ENCODE results near the gene LIMS2. TPM values are rescaled to one million over a fixed set of nuclear protein-coding genes. Genes with fewer than 3 reads are reported as not detected.

LIMS2 gene
- total and polyA plus RNA-seq, 2 donors (not counting 3 experiments of a cell fraction or from before 2014, with no cell fraction given) = 48.3 to 55.6 TPM

GRCh38 chr2:127640082-127641072 lies 35.0 kb downstream of the LIMS2 start:
- dilution Hi-C loops (cut with MboI; ENCODE audit: extremely low pct_ligation_motif_present, low sequenced_read_pairs) (no loop called here), intact Hi-C loops (cut with micrococcal nuclease) (no loop called here)
- no peaks in the 10 kb centered on the region for H3K36me3 ChIP-seq (ENCODE audit: control insufficient read depth in 2 of 2, extremely low read depth in 1 of 2, insufficient read depth in 2 of 2, low read length in 2 of 2)
- no peaks in the 10 kb centered on the region for H3K27me3 ChIP-seq (ENCODE audit: control insufficient read depth in 2 of 2, insufficient read depth in 2 of 2, low read length in 2 of 2)
- no TSS peak for BruUV-seq (replicated peaks)
- DNase-seq (ENCODE audit: low read depth, low spot score) (no peak), FAIRE-seq (peak; percentile 55)
- no peak overlapping the region for H3K4me2 ChIP-seq (ENCODE audit: insufficient read depth, low read length)
- no peaks in the 10 kb centered on the region for H3K79me2 ChIP-seq (ENCODE audit: control insufficient read depth, insufficient read depth, low read length)
- H3K9me1 ChIP-seq (replicated peaks; ENCODE audit: control insufficient read depth, extremely low read depth, insufficient read depth, low read length) = no peaks in the 10 kb centered on the region
- H2AFZ ChIP-seq (ENCODE audit: low read depth, low read length) = peak overlapping the region; percentile 30
- ChIA-PET CTCF (interaction anchor here (1.1 to 6.3 kb wide), 6 partner anchors 8 to 62 kb away, joined by 4 to 77 read pairs (median 22); partner anchors contain the start of gene LIMS2), POLR2A (no interaction called here)
- H3K9me3 ChIP-seq (replicated peaks; ENCODE audit: control insufficient read depth, insufficient read depth, low read length) = no peaks in the 10 kb centered on the region
- no peaks in the 10 kb centered on the region for H4K20me1 ChIP-seq (replicated peaks; ENCODE audit: control insufficient read depth, extremely low read depth, insufficient read depth, low read length)
- peaks cover 39% of the 10 kb centered on the region for H3K4me1 ChIP-seq (ENCODE audit: control insufficient read depth, extremely low read depth, insufficient read depth, low read length)
- TF ChIP-seq GATA2 (IDR thresholded peaks at IDR 0.05; ENCODE audit: insufficient read depth, insufficient read length, low read depth, low read length) (no peak), CTCF (IDR thresholded peaks at IDR 0.05; ENCODE audit: extremely low read depth in 1 of 2, insufficient read depth in 1 of 2, low read depth in 1 of 2, low read length in 2 of 2) (peak; percentile 25 to 56)
- no peak overlapping the region for H3K4me3 ChIP-seq (replicated peaks in 1 of 3; ENCODE audit: insufficient read depth in 1 of 3, low read depth in 1 of 3, low read length in 3 of 3)
- H3K9ac ChIP-seq (replicated peaks; ENCODE audit: extremely low read depth, insufficient read depth, low read length) = no peak overlapping the region
- H3K27ac ChIP-seq (ENCODE audit: insufficient read depth, low read depth, low read length) = no peak overlapping the region

- Histone ChIP-seq H3K4me1 (ENCODE audit: control insufficient read depth, extremely low read depth, insufficient read depth, low read length) (peaks cover 34% of the 10 kb centered on the region), H3K27me3 (ENCODE audit: control insufficient read depth in 2 of 2, insufficient read depth in 2 of 2, low read length in 2 of 2) (no peaks in the 10 kb centered on the region), H3K9ac (replicated peaks; ENCODE audit: extremely low read depth, insufficient read depth, low read length) (no peak overlapping the region), H3K79me2 (ENCODE audit: control insufficient read depth, insufficient read depth, low read length) (no peaks in the 10 kb centered on the region), H3K36me3 (ENCODE audit: control insufficient read depth in 2 of 2, extremely low read depth in 1 of 2, insufficient read depth in 2 of 2, low read length in 2 of 2) (no peaks in the 10 kb centered on the region), H3K4me2 (ENCODE audit: insufficient read depth, low read length) (no peak overlapping the region), H4K20me1 (replicated peaks; ENCODE audit: control insufficient read depth, extremely low read depth, insufficient read depth, low read length) (no peaks in the 10 kb centered on the region), H3K4me3 (replicated peaks in 1 of 3; ENCODE audit: insufficient read depth in 1 of 3, low read depth in 1 of 3, low read length in 3 of 3) (no peak overlapping the region), H2AFZ (ENCODE audit: low read depth, low read length) (no peak overlapping the region), H3K27ac (ENCODE audit: insufficient read depth, low read depth, low read length) (no peak overlapping the region), H3K9me1 (replicated peaks; ENCODE audit: control insufficient read depth, extremely low read depth, insufficient read depth, low read length) (no peaks in the 10 kb centered on the region), H3K9me3 (replicated peaks; ENCODE audit: control insufficient read depth, insufficient read depth, low read length) (no peaks in the 10 kb centered on the region)
- ChIA-PET POLR2A (no interaction called here), CTCF (interaction anchor here (0.6 to 6.3 kb wide), 7 partner anchors 10 to 63 kb away, joined by 3 to 77 read pairs (median 6); partner anchors contain the start of gene LIMS2)
- TF ChIP-seq MYC (IDR thresholded peaks at IDR 0.05; ENCODE audit: low read depth, low read length) (no peak), JUN (IDR thresholded peaks at IDR 0.05; ENCODE audit: borderline replicate concordance, insufficient read depth, insufficient read length, low read depth) (no peak), POLR2AphosphoS5 (IDR thresholded peaks at IDR 0.05; ENCODE audit: insufficient read depth, low read depth, low read length) (no peak), FOS (IDR thresholded peaks at IDR 0.05; ENCODE audit: borderline replicate concordance, insufficient read depth, low read length) (no peak), EZH2 (IDR thresholded peaks at IDR 0.05; ENCODE audit: borderline replicate concordance, low read depth, low read length, severe bottlenecking) (no peak), MAX (IDR thresholded peaks at IDR 0.05; ENCODE audit: insufficient read depth, insufficient read length) (no peak), CTCF (IDR thresholded peaks at IDR 0.05; ENCODE audit: extremely low read depth in 1 of 2, insufficient read depth in 1 of 2, low read depth in 1 of 2, low read length in 2 of 2) (no peak), POLR2A (IDR thresholded peaks at IDR 0.05; ENCODE audit: low read depth, low read length) (no peak), GATA2 (IDR thresholded peaks at IDR 0.05; ENCODE audit: insufficient read depth, insufficient read length, low read depth, low read length) (no peak)
- DNase-seq (ENCODE audit: low read depth, low spot score) (no peak), FAIRE-seq (no peak)
- dilution Hi-C loops (cut with MboI; ENCODE audit: extremely low pct_ligation_motif_present, low sequenced_read_pairs) = no loop called here
- intact Hi-C loops (cut with micrococcal nuclease) = no loop called here
- BruUV-seq (replicated peaks) = no TSS peak
Measured at GRCh38 chr2:127639111-127639474, 36.2 kb downstream of the LIMS2 start.
